Smooth muscle cell of the brain vasculature (primary cell): Measurements from ENCODE around the gene POLK.
"Not testable (repeated sequence)": the region's sequence is repeated elsewhere in the genome, so short reads cannot be mapped to it uniquely, and the experiment has no call there.

Experiments
- DNase-seq: peaks from one replicate; pipeline ENCODE4 v3.0.0-alpha.2; 2012; ENCODE audit warnings: low read depth, low spot score

POLK gene

GRCh38 chr5:75510417-75510835 is 1.3 kb upstream of the POLK start:
- no peak for DNase-seq

- DNase-seq, result no peak
Observed at GRCh38 chr5:75510836-75511434, 756 bp upstream of the POLK start.

- DNase-seq, result no peak
Observed at GRCh38 chr5:75512383-75513074, 838 bp downstream of the POLK start.

GRCh38 chr5:75513841-75514240 is 2.1 kb downstream of the POLK start:
- DNase-seq, result no peak

- DNase-seq, result no peak
Observed at GRCh38 chr5:75514323-75514722, 2.6 kb downstream of the POLK start.

- DNase-seq, result no peak
Observed at GRCh38 chr5:75519761-75520160, 8.1 kb downstream of the POLK start.

GRCh38 chr5:75521195-75521594 is 9.5 kb downstream of the POLK start:
- no peak for DNase-seq

- DNase-seq, result no peak
Observed at GRCh38 chr5:75522025-75522424, 10.3 kb downstream of the POLK start.

- no peak for DNase-seq
Observed at GRCh38 chr5:75522542-75522941, 10.9 kb downstream of the POLK start.

- no peak for DNase-seq
Observed at GRCh38 chr5:75523275-75523674, 11.6 kb downstream of the POLK start.

- no peak for DNase-seq
Observed at GRCh38 chr5:75524071-75524470, 12.4 kb downstream of the POLK start.

GRCh38 chr5:75524591-75524990 is 12.9 kb downstream of the POLK start:
- DNase-seq, result no peak

GRCh38 chr5:75525344-75525743 is 13.7 kb downstream of the POLK start:
- no peak for DNase-seq

GRCh38 chr5:75526070-75526469 is 14.4 kb downstream of the POLK start:
- DNase-seq, result no peak

- DNase-seq, result no peak
Observed at GRCh38 chr5:75529185-75529584, 17.5 kb downstream of the POLK start.

- no peak for DNase-seq
Observed at GRCh38 chr5:75532190-75532589, 20.5 kb downstream of the POLK start.

- not testable (repeated sequence) for DNase-seq
Observed at GRCh38 chr5:75533716-75534115, 22.0 kb downstream of the POLK start.

- DNase-seq, result no peak
Observed at GRCh38 chr5:75534734-75535133, 23.0 kb downstream of the POLK start.

GRCh38 chr5:75536147-75536546 is 24.5 kb downstream of the POLK start:
- DNase-seq, result no peak

- DNase-seq, result no peak
Observed at GRCh38 chr5:75536694-75537360, 25.1 kb downstream of the POLK start.

- DNase-seq, result no peak
Observed at GRCh38 chr5:75538211-75538610, 26.5 kb downstream of the POLK start.

- no peak for DNase-seq
Observed at GRCh38 chr5:75545131-75545530, 33.4 kb downstream of the POLK start.

GRCh38 chr5:75546830-75547229 is 35.1 kb downstream of the POLK start:
- DNase-seq, result no peak
